NCI-H345 treated with DMSO at 0.1 percent for 48 hours (cell line): ENCODE results near the gene ADORA3.

Experiments used
- DNase-seq: peaks from one replicate; lab custom pipeline; 2025; ENCODE audit not compliant: unreplicated experiment; lab: John Stamatoyannopoulos, UW

ADORA3 gene

GRCh38 chr1:111476214-111476613 lies 27.2 kb downstream of the ADORA3 start:
- DNase-seq, result no peak

- DNase-seq, result no peak
Observed at GRCh38 chr1:111475701-111476100, 27.7 kb downstream of the ADORA3 start.

GRCh38 chr1:111474521-111474920 lies 28.9 kb downstream of the ADORA3 start:
- DNase-seq, result no peak

GRCh38 chr1:111474106-111474505 lies 29.3 kb downstream of the ADORA3 start:
- DNase-seq, result no peak

GRCh38 chr1:111471538-111471937 lies 31.9 kb downstream of the ADORA3 start:
- DNase-seq, result no peak

GRCh38 chr1:111471012-111471411 lies 32.4 kb downstream of the ADORA3 start:
- no peak for DNase-seq

GRCh38 chr1:111470596-111470995 lies 32.8 kb downstream of the ADORA3 start:
- no peak for DNase-seq

GRCh38 chr1:111469539-111469938 lies 33.9 kb downstream of the ADORA3 start:
- no peak for DNase-seq

GRCh38 chr1:111468717-111469100 lies 34.7 kb downstream of the ADORA3 start:
- no peak for DNase-seq

- DNase-seq, result no peak
Observed at GRCh38 chr1:111467865-111468716, 35.3 kb downstream of the ADORA3 start.

GRCh38 chr1:111466480-111466879 lies 37.0 kb downstream of the ADORA3 start:
- no peak for DNase-seq

GRCh38 chr1:111465754-111466153 lies 37.7 kb downstream of the ADORA3 start:
- DNase-seq, result no peak

- DNase-seq, result no peak
Observed at GRCh38 chr1:111463029-111463683, 40.3 kb downstream of the ADORA3 start.

- DNase-seq, result no peak
Observed at GRCh38 chr1:111462370-111463028, 40.9 kb downstream of the ADORA3 start.

- no peak for DNase-seq
Observed at GRCh38 chr1:111461765-111462164, 41.7 kb downstream of the ADORA3 start.

GRCh38 chr1:111455642-111456031 lies 47.8 kb downstream of the ADORA3 start:
- no peak for DNase-seq

- no peak for DNase-seq
Observed at GRCh38 chr1:111454859-111455641, 48.4 kb downstream of the ADORA3 start.

GRCh38 chr1:111453706-111454105 lies 49.7 kb downstream of the ADORA3 start:
- no peak for DNase-seq

GRCh38 chr1:111452581-111452980 lies 50.9 kb downstream of the ADORA3 start:
- DNase-seq, result no peak

- no peak for DNase-seq
Observed at GRCh38 chr1:111450185-111450584, 53.2 kb downstream of the ADORA3 start.

- DNase-seq, result no peak
Observed at GRCh38 chr1:111449703-111450017, 53.8 kb downstream of the ADORA3 start.
